HuH-7.5 (cell line): ENCODE data around the gene GNGT2.

Experiments
- DNase-seq: peaks from one replicate; pipeline ENCODE4 v3.0.0; 2011; ENCODE audit warnings: low spot score

Gene GNGT2

DNA sequence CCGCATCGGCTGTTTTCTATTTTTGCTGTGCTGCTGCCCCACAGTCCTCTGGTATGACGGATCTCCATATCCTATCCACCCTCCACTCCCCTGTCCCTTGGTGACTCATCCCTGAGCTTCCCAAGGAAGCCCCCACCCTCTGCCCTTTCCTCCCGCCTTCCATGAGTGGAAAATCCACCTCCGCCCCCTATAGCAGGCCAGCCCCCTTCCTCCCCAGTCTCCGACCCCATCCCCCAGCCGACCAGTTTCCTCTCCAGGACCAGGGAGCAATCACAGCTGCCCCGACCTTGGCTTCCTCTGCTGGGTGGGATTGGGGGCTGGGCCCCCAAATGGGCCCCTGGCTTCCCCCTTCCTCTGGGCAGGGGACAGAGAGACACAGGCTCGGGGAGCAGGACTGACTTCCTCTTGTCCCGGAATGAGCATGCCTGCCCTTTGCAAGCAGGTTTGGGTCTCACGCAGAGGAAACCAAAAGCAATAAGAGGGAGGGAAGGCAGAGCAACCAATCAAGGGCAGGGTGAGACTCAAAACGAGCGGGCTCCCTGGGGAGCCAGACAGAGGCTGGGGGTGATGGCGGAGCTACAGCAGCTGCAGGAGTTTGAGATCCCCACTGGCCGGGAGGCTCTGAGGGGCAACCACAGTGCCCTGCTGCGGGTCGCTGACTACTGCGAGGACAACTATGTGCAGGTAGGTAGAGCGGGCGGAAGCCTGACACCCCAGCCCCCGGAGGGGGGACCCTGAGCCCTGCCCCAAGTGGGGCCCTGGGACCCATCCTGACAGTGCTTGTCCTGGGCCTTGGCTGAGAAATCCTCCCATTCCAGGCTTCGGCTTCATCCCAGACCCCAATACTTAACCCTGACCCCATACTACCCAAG, at the start of gene GNGT2, which contains the start of gene ABI3:
TSS of gene GNGT2 (minus strand) at position 417 of the 872 bp plus-strand sequence. CDS start 3,152 bp downstream, outside the sequence.
TSS of gene ABI3 (plus strand) at position 550 of the 872 bp plus-strand sequence. CDS start at position 568, 18 bp downstream.
- no peak for DNase-seq

DNA sequence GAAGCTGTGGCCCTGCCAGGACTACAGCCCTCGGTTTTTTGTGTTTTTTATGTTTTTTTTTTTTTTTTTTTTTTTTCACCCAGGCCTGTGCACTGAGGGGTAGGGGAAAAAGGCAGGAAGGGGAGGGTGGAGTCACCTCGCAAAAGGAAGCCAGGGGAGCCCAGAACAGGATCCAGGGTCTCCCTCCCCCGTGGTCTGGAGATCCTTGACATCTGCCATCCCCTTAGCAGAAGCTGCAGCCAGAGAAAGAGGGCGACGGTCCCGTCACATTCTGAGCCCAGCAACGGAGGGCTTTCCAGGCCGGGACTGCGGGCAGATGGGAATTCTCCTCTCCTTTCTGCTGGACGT, 49.3 kb upstream of the GNGT2 start:
- DNase-seq, result no peak

DNA sequence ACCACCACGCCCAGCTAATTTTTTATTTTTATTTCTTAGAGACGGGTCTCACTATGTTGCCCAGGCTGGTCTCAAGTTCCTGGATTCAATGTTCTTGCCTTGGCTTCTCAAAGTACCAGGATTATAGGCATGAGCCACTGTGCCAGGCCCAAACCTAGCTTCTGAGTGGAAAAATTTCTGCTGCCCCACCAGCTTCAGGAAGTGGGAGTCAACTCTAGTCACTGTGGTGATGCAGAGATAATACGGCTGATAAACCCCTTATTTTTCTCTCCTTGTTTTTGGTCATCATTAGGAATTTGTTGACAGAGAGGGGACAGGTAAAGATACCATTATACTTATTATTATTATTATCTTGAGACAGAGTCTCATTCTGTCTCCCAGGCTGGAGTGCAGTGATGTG, 48.0 kb upstream of the GNGT2 start:
- no peak for DNase-seq

DNA sequence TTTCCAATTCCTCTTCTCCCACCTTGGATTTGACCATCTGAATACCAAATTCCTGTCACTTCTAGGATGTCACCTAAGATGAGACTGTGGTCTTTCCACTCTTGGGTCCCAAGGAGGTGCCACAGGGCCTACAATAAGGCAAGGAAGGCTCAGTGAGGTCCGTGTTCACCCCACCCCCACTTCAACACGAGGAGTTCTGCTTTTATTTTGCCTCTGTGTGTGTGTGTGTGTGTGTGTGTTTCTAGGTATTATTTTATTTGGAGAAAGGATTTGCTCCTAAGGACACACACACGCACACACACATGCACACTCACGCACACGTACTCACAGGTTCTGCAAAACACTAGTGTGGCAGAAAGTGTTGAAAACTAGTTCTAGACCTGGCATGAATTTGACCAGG, 44.8 kb upstream of the GNGT2 start:
- no peak for DNase-seq

- no peak for DNase-seq
Measured at GRCh38 chr17:49254066-49254465, 43.7 kb upstream of the GNGT2 start.

- no peak for DNase-seq
Measured at GRCh38 chr17:49252148-49252695, 41.8 kb upstream of the GNGT2 start.

DNA sequence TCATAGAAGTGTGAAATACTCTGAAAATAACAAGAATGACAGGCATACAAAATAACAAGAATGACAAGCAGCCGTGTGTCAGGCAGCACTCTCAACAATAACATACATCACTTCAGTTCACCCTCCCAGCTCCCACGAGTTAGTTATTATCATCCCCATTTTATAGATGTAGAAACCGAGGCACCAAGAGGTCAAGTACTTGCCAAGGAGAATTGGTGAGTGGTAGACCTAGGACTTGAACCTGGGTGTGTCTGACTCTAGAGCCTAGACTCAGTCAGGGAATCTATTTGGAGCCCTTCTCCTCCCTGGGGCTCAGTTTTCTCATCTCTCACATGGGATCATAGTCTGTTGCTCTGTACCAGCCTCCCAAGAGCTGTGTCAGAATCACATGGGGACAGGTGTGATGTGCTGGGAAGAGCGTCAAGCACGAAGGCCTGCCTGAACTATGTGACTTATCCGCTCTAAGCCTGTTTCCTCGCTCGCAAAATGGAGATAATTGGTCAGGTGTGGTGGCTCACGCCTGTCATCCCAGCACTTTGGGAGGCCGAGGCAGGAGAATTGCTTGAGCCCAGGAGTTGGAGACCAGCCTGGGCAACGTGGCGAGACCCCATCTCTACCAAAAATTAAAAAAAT, 39.6 kb upstream of the GNGT2 start:
- no peak for DNase-seq

DNA sequence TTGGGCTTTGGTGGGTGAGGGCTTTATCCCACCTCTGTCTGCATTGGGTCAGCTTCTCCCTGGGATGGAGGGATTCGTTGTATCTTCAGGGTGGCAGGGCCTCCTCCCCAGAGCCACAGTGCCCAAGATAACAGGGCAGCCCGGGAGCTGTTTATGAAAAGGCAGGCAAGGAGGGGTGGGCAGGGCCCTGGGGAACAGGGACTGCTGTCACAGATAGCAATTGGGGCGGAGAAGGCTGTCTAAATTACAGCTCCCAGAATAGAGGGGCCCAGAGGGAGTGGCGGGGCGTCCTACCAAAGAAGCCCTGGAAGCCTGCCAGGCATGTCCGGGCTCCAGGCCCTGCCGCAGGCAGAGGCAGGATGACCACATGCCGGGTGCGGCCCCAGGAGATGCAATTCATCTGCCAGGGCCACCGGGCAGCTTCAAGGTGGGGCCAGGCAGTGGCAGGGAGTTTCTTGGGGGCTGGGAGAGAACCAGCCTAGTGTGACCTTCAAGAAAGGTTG, 39.0 kb upstream of the GNGT2 start:
- no peak for DNase-seq

- DNase-seq, result no peak
Measured at GRCh38 chr17:49247944-49248343, 37.6 kb upstream of the GNGT2 start.

- DNase-seq, result no peak
Measured at GRCh38 chr17:49244839-49245238, 34.5 kb upstream of the GNGT2 start.

GRCh38 chr17:49242813-49243212, 32.4 kb upstream of the GNGT2 start:
- no peak for DNase-seq

- no peak for DNase-seq
Measured at GRCh38 chr17:49241692-49242397, 31.5 kb upstream of the GNGT2 start.

DNA sequence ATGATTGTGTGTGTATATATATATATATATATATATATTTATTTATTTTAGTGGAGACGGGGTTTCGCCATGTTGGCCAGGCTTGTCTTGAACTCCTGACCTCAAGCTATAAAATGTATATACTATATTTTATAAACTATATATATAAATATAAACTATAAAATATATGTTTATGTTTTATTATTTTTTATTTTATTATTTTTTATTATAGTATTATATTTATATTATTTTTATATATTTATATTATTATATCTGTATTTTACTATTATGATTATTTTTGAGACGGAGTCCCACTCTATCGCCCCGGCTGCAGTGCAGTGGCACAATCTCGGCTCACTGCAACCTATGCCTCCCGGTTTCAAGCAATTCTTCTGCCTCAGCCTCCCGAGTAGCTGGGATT, 30.7 kb upstream of the GNGT2 start:
- no peak for DNase-seq

- DNase-seq, result no peak
Measured at GRCh38 chr17:49240619-49241018, 30.2 kb upstream of the GNGT2 start.

DNA sequence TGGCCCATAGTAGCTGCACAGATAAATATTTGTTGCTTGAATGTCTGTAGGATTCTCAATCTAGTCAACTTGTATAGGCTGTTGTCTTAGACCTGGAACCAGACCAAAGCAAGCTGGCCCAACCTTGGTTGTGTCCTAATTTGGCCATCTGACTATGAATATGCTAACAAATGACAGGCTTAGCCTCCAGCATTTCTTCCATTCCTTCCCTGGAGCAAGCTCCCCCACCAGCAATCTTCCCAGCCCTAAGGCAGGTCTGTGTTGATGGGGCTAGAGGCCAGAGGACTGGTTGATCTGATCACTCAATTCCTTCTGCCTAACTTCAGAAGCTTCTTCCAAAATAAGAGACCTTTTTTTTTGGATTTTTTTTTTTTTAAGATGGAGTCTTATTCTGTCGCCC, 29.6 kb upstream of the GNGT2 start:
- no peak for DNase-seq

DNA sequence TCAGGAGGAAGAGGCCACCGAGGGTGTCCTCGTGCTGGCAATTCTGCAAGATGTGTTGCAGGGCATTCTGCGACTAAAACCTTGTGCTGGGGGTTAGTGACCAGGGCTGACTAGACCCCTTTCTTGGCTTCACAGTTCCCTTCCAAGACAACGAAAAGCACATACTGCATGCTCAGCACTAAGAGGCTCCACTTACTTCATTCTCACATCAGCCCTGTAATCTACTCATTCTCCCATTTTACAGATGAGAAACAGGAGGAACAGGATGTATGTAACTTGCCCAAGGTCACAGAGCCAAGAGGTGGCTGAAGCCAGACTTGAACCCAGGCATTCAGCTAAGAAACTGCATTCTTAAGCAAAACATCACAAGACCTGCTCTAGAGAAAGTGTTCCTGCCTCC, 25.5 kb upstream of the GNGT2 start:
- no peak for DNase-seq

GRCh38 chr17:49234509-49235080, 24.2 kb upstream of the GNGT2 start:
- DNase-seq, result no peak

DNA sequence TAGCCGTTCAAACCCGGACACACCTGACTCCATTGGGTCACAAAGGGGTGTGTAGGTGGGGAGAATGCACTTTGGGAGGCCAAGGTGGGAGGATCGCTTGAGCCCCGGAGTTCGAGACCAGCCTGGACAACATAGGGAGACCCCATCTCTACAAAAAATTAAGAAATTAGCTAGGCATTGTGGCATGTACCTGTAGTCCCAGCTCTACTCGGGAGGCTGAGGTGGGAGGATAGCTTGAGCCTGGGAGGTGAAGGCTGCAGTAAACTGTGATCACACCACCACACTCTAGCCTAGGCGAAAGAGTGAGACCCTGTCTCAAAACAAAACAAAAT, 21.2 kb upstream of the GNGT2 start:
- no peak for DNase-seq

- DNase-seq, result peak; percentile 94
Measured at GRCh38 chr17:49230636-49231562, 20.5 kb upstream of the GNGT2 start, which contains the start of gene PHOSPHO1. Gene PHOSPHO1 (minus strand): TSS chr17:49230787. CDS start chr17:49226691, 4,096 bp downstream.

DNA sequence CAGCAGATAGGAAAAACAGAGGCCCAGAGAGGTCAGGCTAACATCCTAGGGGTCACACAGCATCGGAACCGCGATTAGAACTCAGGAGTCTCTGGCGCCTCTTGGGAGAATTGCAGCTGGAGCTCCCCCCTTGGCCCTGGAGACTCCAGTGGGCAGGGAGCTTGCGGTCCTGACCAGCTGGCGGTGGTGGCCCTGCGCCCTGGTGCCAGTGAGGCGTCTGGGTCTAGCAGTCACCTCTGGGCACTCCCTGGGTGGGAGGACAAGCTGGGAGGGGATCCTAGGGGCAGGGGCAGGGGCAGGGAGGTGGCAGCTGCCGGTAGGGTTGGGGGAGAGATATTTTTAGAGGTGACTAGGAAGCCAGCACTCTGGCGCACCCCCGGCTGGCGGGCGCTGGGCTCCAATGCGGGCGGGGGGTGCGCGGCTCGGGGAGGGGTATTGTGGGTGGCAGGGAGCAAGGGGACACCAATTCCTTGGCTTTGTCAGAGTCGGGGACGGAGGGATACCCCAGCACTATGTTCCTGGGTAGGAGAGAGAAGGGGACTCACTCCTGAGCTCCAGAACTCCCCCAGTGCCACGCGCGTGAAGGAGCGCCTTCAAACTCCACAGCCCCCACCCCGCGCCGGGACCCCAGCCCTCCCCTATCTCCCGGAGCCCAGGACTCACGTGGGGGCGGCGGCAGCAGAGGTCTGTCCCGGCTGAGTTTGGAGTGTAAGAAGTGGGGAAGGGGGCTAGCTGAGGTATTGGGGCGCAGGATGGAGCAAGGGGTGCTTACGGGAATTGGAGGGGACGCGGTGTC, 19.6 kb upstream of the GNGT2 start:
- no peak for DNase-seq
